ENCODE results near the gene FOXF1. TPM values are rescaled to one million over a fixed set of nuclear protein-coding genes. Genes with fewer than 3 reads are reported as not detected.

FOXF1 gene
- total and polyA plus RNA-seq, 8 donors, result 21.7 to 51.1 (median 41.0) TPM

DNA sequence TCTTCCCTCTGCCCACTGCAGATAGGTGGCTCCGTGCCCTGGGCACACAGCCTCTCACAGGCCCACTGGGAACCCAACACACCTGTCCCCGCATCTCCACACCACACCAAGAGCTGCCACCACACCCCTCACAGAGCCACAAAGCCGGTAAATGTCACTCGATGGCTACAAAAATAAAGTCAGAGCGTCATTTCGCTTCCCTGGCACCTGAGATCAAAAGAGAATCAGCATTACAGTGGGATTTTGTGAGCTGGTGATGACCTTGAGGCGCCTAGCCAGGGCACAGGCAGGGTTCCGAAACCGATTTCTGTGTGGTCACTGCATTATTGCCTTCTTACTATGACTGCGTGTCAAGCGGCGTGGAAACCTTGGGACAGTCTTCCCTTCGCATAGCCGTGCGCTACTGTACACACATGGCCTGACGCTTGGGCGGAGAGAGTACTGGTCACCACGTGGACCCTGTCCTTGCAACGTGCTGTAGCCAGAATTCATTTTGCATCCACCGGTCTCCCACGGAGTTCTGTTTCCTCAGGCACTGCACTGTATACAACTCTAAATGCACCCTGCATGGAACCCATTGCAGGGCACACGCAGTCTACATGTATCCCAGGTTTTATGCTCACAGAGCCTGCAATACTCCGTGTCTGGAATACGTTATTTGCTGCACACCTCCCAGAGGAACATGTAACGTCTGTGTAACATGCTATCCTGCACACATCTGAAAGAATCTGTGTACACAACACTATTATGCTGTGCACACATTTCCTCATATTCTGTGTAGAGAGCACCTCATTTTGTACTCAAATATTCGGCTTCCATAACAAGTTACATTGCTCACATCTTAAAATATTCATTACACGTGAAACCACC is 5.8 kb upstream of the FOXF1 start:
- Histone ChIP-seq H3K4me3 (peak overlapping the region in 1 of 2 donors; percentile 54), H3K27ac (peak overlapping the region; percentile 53 to 87), H3K36me3 (no peaks in the 10 kb centered on the region), H3K9me3 (no peaks in the 10 kb centered on the region), H3K4me1 (peaks cover 0 to 27% of the 10 kb centered on the region in 2 donors), H3K27me3 (peaks cover 76 to 100% of the 10 kb centered on the region in 2 donors)
- no peak for DNase-seq
- ATAC-seq, result no peak
- intact Hi-C loops (cut with DNase I), result no loop called here
- TF ChIP-seq CTCF (IDR thresholded peaks at IDR 0.05), result no peak

GRCh38 chr16:86505185-86505898 is 5.0 kb upstream of the FOXF1 start:
- Histone ChIP-seq H3K4me3 (peak overlapping the region; percentile 3 to 54), H3K36me3 (no peaks in the 10 kb centered on the region), H3K27me3 (peaks cover 76 to 100% of the 10 kb centered on the region in 2 donors), H3K9me3 (no peaks in the 10 kb centered on the region), H3K4me1 (peaks cover 0 to 34% of the 10 kb centered on the region in 2 donors), H3K27ac (peak overlapping the region; percentile 87 to 96)
- intact Hi-C loops (cut with DNase I), result no loop called here
- TF ChIP-seq CTCF (IDR thresholded peaks at IDR 0.05), result no peak
- no peak for ATAC-seq
- DNase-seq, result peak in 1 of 4 donors; percentile 25

DNA sequence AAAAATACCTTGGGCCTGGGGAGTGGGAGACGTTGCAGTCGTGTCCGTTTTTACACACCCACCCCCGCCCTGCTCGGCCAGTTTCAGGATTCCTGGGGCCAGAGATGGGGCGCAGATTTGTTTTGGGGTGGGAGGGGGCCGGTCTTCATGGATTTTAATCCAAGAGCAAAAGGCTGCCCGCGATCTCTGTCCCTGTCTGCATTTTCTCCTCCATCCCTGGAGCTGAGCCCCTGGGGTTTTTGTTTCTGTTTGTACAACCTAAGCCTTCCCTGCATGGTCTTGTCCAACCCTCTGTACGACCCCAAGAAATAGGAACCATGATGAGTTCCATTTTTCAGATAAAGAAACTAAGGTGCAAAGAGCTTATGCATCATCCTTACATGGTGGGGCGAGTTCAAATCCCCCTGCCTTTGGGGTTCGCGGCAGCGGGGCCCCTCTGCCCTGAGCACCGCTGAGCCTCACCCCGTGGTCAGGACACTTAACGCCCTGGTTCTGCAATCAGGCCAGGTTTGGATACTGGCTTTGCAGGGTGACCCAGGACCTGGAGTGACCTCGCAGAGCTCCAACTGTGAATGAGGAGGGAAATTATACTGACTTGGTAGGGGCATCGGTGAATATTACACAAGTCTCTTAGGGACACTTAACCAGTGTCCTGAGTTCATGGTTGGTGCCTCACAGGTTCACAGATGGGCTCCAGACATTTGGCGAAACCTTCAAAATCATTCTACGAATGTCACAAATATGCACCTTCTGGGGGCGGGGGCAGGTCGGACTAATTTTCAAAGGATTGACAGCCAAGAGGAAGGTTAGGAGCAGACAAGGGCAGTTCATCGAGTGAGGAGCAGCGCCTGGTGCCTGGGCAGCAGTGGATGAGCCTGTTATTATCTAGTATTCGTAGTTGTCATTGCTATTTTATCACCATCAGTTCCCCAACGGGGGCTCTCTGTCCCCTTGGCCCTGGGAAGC is 4.1 kb upstream of the FOXF1 start:
- Histone ChIP-seq H3K4me1 (peaks cover 0 to 43% of the 10 kb centered on the region in 2 donors), H3K4me3 (peak overlapping the region; percentile 3 to 54), H3K36me3 (no peaks in the 10 kb centered on the region), H3K27me3 (peaks cover 75 to 100% of the 10 kb centered on the region in 2 donors), H3K9me3 (no peaks in the 10 kb centered on the region), H3K27ac (peak overlapping the region; percentile 87 to 96)
- ATAC-seq (no peak), DNase-seq (no peak)
- TF ChIP-seq CTCF (IDR thresholded peaks at IDR 0.05), result no peak
- intact Hi-C loops (cut with DNase I), result no loop called here

GRCh38 chr16:86507173-86508027 is 2.9 kb upstream of the FOXF1 start:
- H3K27ac ChIP-seq, result peak overlapping the region; percentile 87 to 96
- DNase-seq (no peak), ATAC-seq (no peak)
- no peaks in the 10 kb centered on the region for H3K36me3 ChIP-seq
- H3K9me3 ChIP-seq, result no peaks in the 10 kb centered on the region
- peaks cover 86 to 100% of the 10 kb centered on the region in 2 donors for H3K27me3 ChIP-seq
- H3K4me3 ChIP-seq, result peak overlapping the region; percentile 53 to 54
- intact Hi-C loops (cut with DNase I), result no loop called here
- H3K4me1 ChIP-seq, result peaks cover 0 to 43% of the 10 kb centered on the region in 2 donors
- no peak for TF ChIP-seq CTCF (IDR thresholded peaks at IDR 0.05)
